HCT116 (cell line): Measurements from ENCODE around the gene CAB39. TPM values are rescaled to one million over a fixed set of nuclear protein-coding genes. Genes with fewer than 3 reads are reported as not detected.

Source experiments
- ATAC-seq: fragments of 200-7000 bp; cut with Tn5 transposase; 2 replicates; pipeline ENCODE4 v1.9.1; 2020; ENCODE audit warnings: mild to moderate bottlenecking, moderate library complexity
- Bru-seq: library from RNA; stranded (reverse); fragments of 400-500 nt; gene quantifications from one replicate; lab custom pipeline; 2021; lab: Mats Ljungman, UMichigan
- BruChase-seq, 2 experiments: library from RNA; stranded (reverse); fragments of 400-500 nt; gene quantifications; one replicate each; lab custom pipeline; 2021; lab: Mats Ljungman, UMichigan
- BruUV-seq: library from RNA; stranded (reverse); fragments of 400-500 nt; replicated peaks from 2 replicates; lab custom pipeline; 2021; lab: Mats Ljungman, UMichigan
- CTCF ChIA-PET: fragments of 300-600 bp; sonication (Branson Sonifier 250); formaldehyde crosslinking; loops from one replicate; lab custom pipeline; 2021; ENCODE audit warnings: antibody characterized with exemption; lab: Charles Lee
- POLR2A ChIA-PET: fragments of 300-600, 350-600 bp; sonication (Branson Sonifier 250); formaldehyde crosslinking; loops from one replicate; lab custom pipeline; 2021; ENCODE audit warnings: antibody characterized with exemption; lab: Charles Lee
- RAD21 ChIA-PET, 2 experiments: fragments of 300-600 bp; sonication (Branson Sonifier 250); formaldehyde crosslinking; loops; one replicate each; lab custom pipeline; 2023; ENCODE audit warnings: low total read pairs in 2 of 2; ENCODE audit not compliant: uncharacterized antibody in 2 of 2, unreplicated experiment in 2 of 2, low non-redundant PET in 1 of 2; lab: Charles Lee
- DNase-seq: peaks from one replicate; pipeline ENCODE4 v3.0.0-alpha.2; 2010; ENCODE audit warnings: low read depth, low spot score
- H2AFZ ChIP-seq: fragments of 200-600 bp; shearing (Covaris generic), sonication (generic); 2 replicates; pipeline ENCODE4 v1.6.1; 2017; ENCODE audit warnings: low read depth, mixed run types, mixed read lengths, antibody characterized with exemption, low read length; ENCODE audit not compliant: poor library complexity, severe bottlenecking
- H3K27ac ChIP-seq: 2 replicates; pipeline ENCODE4 v1.5.1; 2012; ENCODE audit warnings: low read depth, low read length
- H3K27me3 ChIP-seq: fragments of 200-600 bp; sonication (generic); 2 replicates; pipeline ENCODE4 v1.6.1; 2016; ENCODE audit warnings: mixed run types, low read length, mixed read lengths; ENCODE audit not compliant: insufficient read depth
- H3K36me3 ChIP-seq, 2 experiments: fragments of 200-500 bp in 1 of 2; fragments of 200-600 bp in 1 of 2; sonication (Bioruptor generic) in 1 of 2; sonication (generic) in 1 of 2; 2 replicates each; pipeline versions ENCODE4 v1.5.1 to v1.6.1; 2014 to 2016; ENCODE audit warnings: low read length in 2 of 2, inconsistent platforms in 1 of 2, mixed read lengths in 1 of 2, mixed run types in 1 of 2; ENCODE audit not compliant: insufficient read depth in 2 of 2, control insufficient read depth in 1 of 2
- H3K4me1 ChIP-seq, 2 experiments: fragments of 200-600 bp in 1 of 2; sonication (generic) in 1 of 2; 2 replicates each; pipeline versions ENCODE4 v1.5.1 to v1.6.1; 2012 to 2017; ENCODE audit warnings: low read length in 2 of 2, inconsistent platforms in 1 of 2, mild to moderate bottlenecking in 1 of 2, mixed read lengths in 1 of 2, mixed run types in 1 of 2, moderate library complexity in 1 of 2; ENCODE audit not compliant: insufficient read depth in 2 of 2, control insufficient read depth in 1 of 2
- H3K4me2 ChIP-seq: fragments of 200-600 bp; sonication (generic); 2 replicates; pipeline ENCODE4 v1.6.1; 2017; ENCODE audit warnings: mixed run types, low read length, mixed read lengths
- H3K4me3 ChIP-seq, 2 experiments: fragments of 200-600 bp in 1 of 2; sonication (generic) in 1 of 2; replicated peaks in 1 of 2; 2 replicates each; pipeline ENCODE4 v1.5.1; 2011 to 2016; ENCODE audit warnings: low read length in 2 of 2, control low read depth in 1 of 2, low read depth in 1 of 2, mild to moderate bottlenecking in 1 of 2, mixed read lengths in 1 of 2, mixed run types in 1 of 2
- H3K79me2 ChIP-seq: fragments of 200-600 bp; sonication (generic); 2 replicates; pipeline ENCODE4 v1.6.1; 2017; ENCODE audit warnings: mild to moderate bottlenecking, mixed run types, low read length, moderate library complexity, mixed read lengths; ENCODE audit not compliant: insufficient read depth
- H3K9ac ChIP-seq: fragments of 200-600 bp; sonication (generic); 2 replicates; pipeline ENCODE4 v1.6.1; 2016; ENCODE audit warnings: low read length, mixed read lengths
- H3K9me2 ChIP-seq: fragments of 200-600 bp; sonication (generic), shearing (Covaris generic); 2 replicates; pipeline ENCODE4 v1.6.1; 2017; ENCODE audit warnings: mixed run types, mild to moderate bottlenecking, moderate library complexity; ENCODE audit not compliant: insufficient read depth
- H3K9me3 ChIP-seq, 2 experiments: fragments of 200-500 bp in 1 of 2; fragments of 200-600 bp in 1 of 2; sonication (Bioruptor generic) in 1 of 2; sonication (generic) in 1 of 2; 2 replicates each; pipeline ENCODE4 v1.6.1; 2014 to 2017; ENCODE audit warnings: low read length in 2 of 2, mixed read lengths in 2 of 2, inconsistent platforms in 1 of 2, low read depth in 1 of 2, mild to moderate bottlenecking in 1 of 2, mixed run types in 1 of 2, moderate library complexity in 1 of 2; ENCODE audit not compliant: control insufficient read depth in 1 of 2, insufficient read depth in 1 of 2
- H4K20me1 ChIP-seq: fragments of 200-600 bp; sonication (generic), shearing (Covaris generic); 2 replicates; pipeline ENCODE4 v1.6.1; 2017; ENCODE audit warnings: mixed run types, mild to moderate bottlenecking, moderate library complexity; ENCODE audit not compliant: insufficient read depth
- CEBPB ChIP-seq: IDR thresholded peaks from 2 replicates; pipeline ENCODE4 v1.6.1; 2012; ENCODE audit warnings: low read depth
- EGR1 ChIP-seq: IDR thresholded peaks from 2 replicates; pipeline ENCODE4 v1.6.1; 2012; ENCODE audit warnings: low read depth
- ELF1 ChIP-seq: IDR thresholded peaks from 2 replicates; pipeline ENCODE4 v1.6.1; 2012; ENCODE audit warnings: low read depth, borderline replicate concordance
- FOSL1 ChIP-seq: IDR thresholded peaks from 2 replicates; pipeline ENCODE4 v1.6.1; 2012; ENCODE audit warnings: low read depth
- JUND ChIP-seq: IDR thresholded peaks from 2 replicates; pipeline ENCODE4 v1.6.1; 2012
- POLR2AphosphoS5 ChIP-seq: IDR thresholded peaks from 2 replicates; pipeline ENCODE4 v1.6.1; 2011; ENCODE audit warnings: mild to moderate bottlenecking, low read depth, low read length, moderate library complexity
- SP1 ChIP-seq: IDR thresholded peaks from 2 replicates; pipeline ENCODE4 v1.6.1; 2012; ENCODE audit warnings: low read depth
- SRF ChIP-seq: IDR thresholded peaks from 2 replicates; pipeline ENCODE4 v1.6.1; 2012; ENCODE audit warnings: low read depth
- TCF7L2 ChIP-seq: IDR thresholded peaks from 2 replicates; pipeline ENCODE4 v1.7.0; 2011; ENCODE audit warnings: borderline replicate concordance, inconsistent platforms; ENCODE audit not compliant: insufficient read depth, insufficient read length; ENCODE audit errors: extremely low read depth
- YY1 ChIP-seq: IDR thresholded peaks from 2 replicates; pipeline ENCODE4 v1.6.1; 2011; ENCODE audit warnings: low read length, low read depth, moderate library complexity, mild to moderate bottlenecking; ENCODE audit not compliant: insufficient replicate concordance; ENCODE audit errors: extremely low read depth
- ZNF274 ChIP-seq: fragments of 200-500 bp; sonication (Bioruptor generic); IDR thresholded peaks from 2 replicates; pipeline ENCODE4 v1.6.1; 2014; ENCODE audit warnings: mild to moderate bottlenecking, low read depth, low read length, inconsistent platforms
- intact Hi-C: fragments of 100-400 bp; cut with micrococcal nuclease; formaldehyde crosslinking; loops from 2 replicates; pipeline ENCODE4 v1.10.0; 2022
- long read RNA-seq: library from polyadenylated mRNA; unstranded; transcript quantifications from one replicate; pipeline ENCODE4 v2.0.0, GENCODE V29; 2021; ENCODE audit not compliant: unreplicated experiment
- polyA plus RNA-seq: library from polyadenylated mRNA; unstranded; fragments of >200 nt; gene quantifications from 2 replicates; pipeline ENCODE4 v1.2.1, GENCODE V29; 2012; ENCODE audit warnings: missing spikeins
- total RNA-seq: library from RNA; stranded (reverse); gene quantifications from one replicate; pipeline ENCODE4 v1.2.1, GENCODE V29; 2021; ENCODE audit not compliant: unreplicated experiment
- TF ChIP-seq, protein P1 (sequence below): IDR thresholded peaks from 2 replicates; pipeline ENCODE4 v1.6.1; 2012; ENCODE audit warnings: low read depth
- TF ChIP-seq, protein P2 (sequence below), 3 experiments: fragments of 200-600 bp in 1 of 3; sonication (generic) in 1 of 3; IDR thresholded peaks in 2 of 3; conservative IDR thresholded peaks in 1 of 3; 2 replicates each; pipeline ENCODE4 v1.5.1; 2012 to 2017; ENCODE audit warnings: low read depth in 2 of 3, low read length in 2 of 3, antibody characterized with exemption in 1 of 3, borderline replicate concordance in 1 of 3, control low read depth in 1 of 3, mild to moderate bottlenecking in 1 of 3, mixed read lengths in 1 of 3, mixed run types in 1 of 3, moderate library complexity in 1 of 3; ENCODE audit not compliant: insufficient read depth in 1 of 3
- TF ChIP-seq, protein P3 (sequence below): IDR thresholded peaks from 2 replicates; pipeline ENCODE4 v1.6.1; 2012
- TF ChIP-seq, protein P4 (sequence below): IDR thresholded peaks from 2 replicates; pipeline ENCODE4 v1.6.1; 2012

The CAB39 gene
- total RNA-seq (63.6 TPM), Bru-seq, nascent RNA (percentile 91 among the genes with signal in this experiment), BruChase-seq, experiment 1, labeled RNA remaining after a 6-hour chase (percentile 87 among the genes with signal in this experiment), BruChase-seq, experiment 2, labeled RNA remaining after a 2-hour chase (percentile 80 among the genes with signal in this experiment)
- polyA plus RNA-seq: 25.9 and 37.3 TPM in 2 replicates
- long read RNA-seq, transcript CAB39-202 (9 exons, 1,626 nt): minor isoform, 6 of 317 reads
- long read RNA-seq, transcript CAB39-201 (9 exons, 3,826 nt): major isoform, 279 of 317 reads
- long read RNA-seq, partial matches to known transcripts: 12 of 317 reads
- long read RNA-seq, other reads (novel, unspliced or antisense): 20 of 317 reads

DNA sequence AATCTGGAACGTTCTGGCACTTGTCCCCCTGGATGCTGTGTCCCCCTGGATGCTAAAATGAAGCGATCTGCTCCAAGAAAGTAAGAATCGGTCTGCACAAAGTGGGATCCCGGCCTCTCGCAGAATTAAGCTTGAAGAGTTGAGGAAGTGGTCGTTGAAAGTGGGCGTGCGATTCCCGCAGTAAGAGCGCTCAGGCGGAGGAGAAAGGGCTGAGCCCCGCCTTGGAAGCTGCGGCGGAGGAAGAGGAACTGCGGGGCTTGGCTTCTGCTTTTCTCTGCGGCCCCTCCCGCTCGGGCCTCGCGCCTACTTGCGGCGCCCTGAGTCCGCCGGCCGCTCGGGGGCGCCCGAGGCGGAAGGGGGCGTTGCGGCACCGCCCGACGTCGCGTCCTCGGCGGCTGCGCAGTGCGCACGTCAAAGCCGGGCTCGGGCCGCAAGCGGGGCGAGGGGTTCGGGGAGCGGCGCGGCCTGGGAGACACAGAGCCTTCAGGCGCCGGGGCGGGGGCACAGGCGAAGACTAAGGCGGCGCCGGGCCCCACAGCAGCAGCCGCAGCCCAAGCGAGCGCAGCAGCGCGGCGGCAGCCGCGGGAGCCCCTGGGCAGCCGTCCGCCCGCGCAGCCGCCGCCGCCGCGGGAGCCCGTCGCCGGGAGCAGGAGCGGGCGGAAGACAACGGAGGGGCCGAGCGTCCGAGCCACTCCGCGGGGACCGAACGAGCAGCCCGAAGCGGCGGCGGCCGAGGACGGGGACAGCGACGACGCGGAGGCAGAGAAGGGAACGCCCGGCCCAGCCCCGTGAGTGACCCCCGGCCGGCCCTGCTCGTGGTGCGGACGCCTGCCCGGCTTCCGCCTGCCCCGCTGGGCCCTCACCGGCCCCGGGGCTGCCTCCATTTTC, at the start of gene CAB39:
TSS of gene CAB39 (plus strand) at position 400 of the 888 bp plus-strand sequence. CDS start 47,160 bp downstream, outside the sequence.
- no peaks in the 10 kb centered on the region for H3K9me2 ChIP-seq
- H4K20me1 ChIP-seq: peaks cover 9% of the 10 kb centered on the region; the same call in 1 of the 2 replicates
- no peaks in the 10 kb centered on the region for H3K27me3 ChIP-seq
- H3K9ac ChIP-seq: peak within 1 kb of the TSS; percentile 82
- H3K4me1 ChIP-seq: peaks cover 15 to 33% of the 10 kb centered on the region in 2 experiments; a peak in 3 of 4 replicates
- CTCF ChIA-PET: no interaction called here
- peaks cover 48% of the 10 kb centered on the region for H3K79me2 ChIP-seq
- intact Hi-C loops: loop anchor here (2.0 to 10.0 kb wide), 3 partner anchors 86 to 390 kb away; no protein-coding TSS in a partner anchor
- POLR2A ChIA-PET: interaction anchor here (0.8 kb wide), 1 partner anchor 82 kb away, joined by 3 read pairs; no protein-coding TSS in a partner anchor
- H3K4me3 ChIP-seq: peak within 1 kb of the TSS; percentile 68 to 85
- H3K27ac ChIP-seq: peak within 1 kb of the TSS; percentile 77
- DNase-seq (peak; percentile 69), ATAC-seq (peak; percentile 92)
- peak within 1 kb of the TSS; percentile 62 for H2AFZ ChIP-seq
- no TSS peak for BruUV-seq
- H3K9me3 ChIP-seq: no peaks in the 10 kb centered on the region
- RAD21 ChIA-PET: no interaction called here
- peak within 1 kb of the TSS; percentile 93 for H3K4me2 ChIP-seq
- peaks cover 0 to 2% of the 10 kb centered on the region in 2 experiments; a peak in 1 of 4 replicates for H3K36me3 ChIP-seq
- TF ChIP-seq ELF1 (no peak), POLR2AphosphoS5 (peak; percentile 91), YY1 (peak; percentile 77), SP1 (peak; percentile 51; the same call in 1 of the 2 replicates), ZNF274 (no peak), FOSL1 (no peak), EGR1 (peak; percentile 54; the same call in 1 of the 2 replicates), TCF7L2 (peak; percentile 60), CEBPB (no peak), JUND (no peak), SRF (no peak)
- TF ChIP-seq, protein P1, sequence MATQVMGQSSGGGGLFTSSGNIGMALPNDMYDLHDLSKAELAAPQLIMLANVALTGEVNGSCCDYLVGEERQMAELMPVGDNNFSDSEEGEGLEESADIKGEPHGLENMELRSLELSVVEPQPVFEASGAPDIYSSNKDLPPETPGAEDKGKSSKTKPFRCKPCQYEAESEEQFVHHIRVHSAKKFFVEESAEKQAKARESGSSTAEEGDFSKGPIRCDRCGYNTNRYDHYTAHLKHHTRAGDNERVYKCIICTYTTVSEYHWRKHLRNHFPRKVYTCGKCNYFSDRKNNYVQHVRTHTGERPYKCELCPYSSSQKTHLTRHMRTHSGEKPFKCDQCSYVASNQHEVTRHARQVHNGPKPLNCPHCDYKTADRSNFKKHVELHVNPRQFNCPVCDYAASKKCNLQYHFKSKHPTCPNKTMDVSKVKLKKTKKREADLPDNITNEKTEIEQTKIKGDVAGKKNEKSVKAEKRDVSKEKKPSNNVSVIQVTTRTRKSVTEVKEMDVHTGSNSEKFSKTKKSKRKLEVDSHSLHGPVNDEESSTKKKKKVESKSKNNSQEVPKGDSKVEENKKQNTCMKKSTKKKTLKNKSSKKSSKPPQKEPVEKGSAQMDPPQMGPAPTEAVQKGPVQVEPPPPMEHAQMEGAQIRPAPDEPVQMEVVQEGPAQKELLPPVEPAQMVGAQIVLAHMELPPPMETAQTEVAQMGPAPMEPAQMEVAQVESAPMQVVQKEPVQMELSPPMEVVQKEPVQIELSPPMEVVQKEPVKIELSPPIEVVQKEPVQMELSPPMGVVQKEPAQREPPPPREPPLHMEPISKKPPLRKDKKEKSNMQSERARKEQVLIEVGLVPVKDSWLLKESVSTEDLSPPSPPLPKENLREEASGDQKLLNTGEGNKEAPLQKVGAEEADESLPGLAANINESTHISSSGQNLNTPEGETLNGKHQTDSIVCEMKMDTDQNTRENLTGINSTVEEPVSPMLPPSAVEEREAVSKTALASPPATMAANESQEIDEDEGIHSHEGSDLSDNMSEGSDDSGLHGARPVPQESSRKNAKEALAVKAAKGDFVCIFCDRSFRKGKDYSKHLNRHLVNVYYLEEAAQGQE: no peak
- TF ChIP-seq, protein P2, sequence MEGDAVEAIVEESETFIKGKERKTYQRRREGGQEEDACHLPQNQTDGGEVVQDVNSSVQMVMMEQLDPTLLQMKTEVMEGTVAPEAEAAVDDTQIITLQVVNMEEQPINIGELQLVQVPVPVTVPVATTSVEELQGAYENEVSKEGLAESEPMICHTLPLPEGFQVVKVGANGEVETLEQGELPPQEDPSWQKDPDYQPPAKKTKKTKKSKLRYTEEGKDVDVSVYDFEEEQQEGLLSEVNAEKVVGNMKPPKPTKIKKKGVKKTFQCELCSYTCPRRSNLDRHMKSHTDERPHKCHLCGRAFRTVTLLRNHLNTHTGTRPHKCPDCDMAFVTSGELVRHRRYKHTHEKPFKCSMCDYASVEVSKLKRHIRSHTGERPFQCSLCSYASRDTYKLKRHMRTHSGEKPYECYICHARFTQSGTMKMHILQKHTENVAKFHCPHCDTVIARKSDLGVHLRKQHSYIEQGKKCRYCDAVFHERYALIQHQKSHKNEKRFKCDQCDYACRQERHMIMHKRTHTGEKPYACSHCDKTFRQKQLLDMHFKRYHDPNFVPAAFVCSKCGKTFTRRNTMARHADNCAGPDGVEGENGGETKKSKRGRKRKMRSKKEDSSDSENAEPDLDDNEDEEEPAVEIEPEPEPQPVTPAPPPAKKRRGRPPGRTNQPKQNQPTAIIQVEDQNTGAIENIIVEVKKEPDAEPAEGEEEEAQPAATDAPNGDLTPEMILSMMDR (IDR thresholded peaks at IDR 0.05 in 2 of 3, conservative IDR thresholded peaks at IDR 0.05 in 1 of 3; ENCODE audit: borderline replicate concordance in 1 of 3, insufficient read depth in 1 of 3, low read depth in 2 of 3, low read length in 2 of 3): peak; percentile 57 to 69 (median 65); a peak in 5 of 6 replicates
- TF ChIP-seq, protein P3, sequence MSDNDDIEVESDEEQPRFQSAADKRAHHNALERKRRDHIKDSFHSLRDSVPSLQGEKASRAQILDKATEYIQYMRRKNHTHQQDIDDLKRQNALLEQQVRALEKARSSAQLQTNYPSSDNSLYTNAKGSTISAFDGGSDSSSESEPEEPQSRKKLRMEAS: peak; percentile 61
- TF ChIP-seq, protein P4, sequence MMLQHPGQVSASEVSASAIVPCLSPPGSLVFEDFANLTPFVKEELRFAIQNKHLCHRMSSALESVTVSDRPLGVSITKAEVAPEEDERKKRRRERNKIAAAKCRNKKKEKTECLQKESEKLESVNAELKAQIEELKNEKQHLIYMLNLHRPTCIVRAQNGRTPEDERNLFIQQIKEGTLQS: no peak
